ENCODE data around the gene NOTCH2. TPM values are rescaled to one million over a fixed set of nuclear protein-coding genes. Genes with fewer than 3 reads are reported as not detected.
"Not testable (repeated sequence)": the region's sequence is repeated elsewhere in the genome, so short reads cannot be mapped to it uniquely, and the experiment has no call there.

The NOTCH2 gene
- total RNA-seq, 1 experiment from 2014 or later, result 53.7 TPM

DNA sequence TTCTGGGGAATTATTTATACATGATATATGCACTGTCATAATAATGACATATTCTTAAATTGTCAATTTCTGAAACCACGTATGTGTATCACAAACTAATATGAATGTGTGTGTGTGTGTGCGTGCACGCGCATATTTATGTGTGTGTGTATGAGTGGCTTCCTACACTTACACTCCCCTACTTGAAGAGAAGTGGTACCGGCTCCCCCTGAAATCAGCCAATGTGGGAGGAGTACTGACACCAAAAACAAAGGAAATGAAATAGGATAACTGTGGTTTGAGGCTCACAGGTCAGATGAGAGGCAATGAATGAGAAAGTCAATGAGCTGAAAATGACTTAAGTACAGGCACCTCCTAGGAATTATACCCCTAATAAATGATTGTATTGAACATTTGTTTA, 42.8 kb upstream of the NOTCH2 start:
- H3K79me1 ChIP-seq (ENCODE audit: insufficient read depth, low read depth, low read length, poor library complexity, severe bottlenecking); H3K27ac ChIP-seq (ENCODE audit: insufficient read length, low read depth, low read length): not testable (repeated sequence)
- no CpG with 5 or more reads among the region's 5 CpGs for WGBS (ENCODE audit: extremely low coverage, insufficient read length, low lambda C conversion rate)

GRCh38 chr1:120111771-120112170, 42.3 kb upstream of the NOTCH2 start:
- not testable (repeated sequence) for H3K27ac Mint-ChIP-seq; H3K9me3 ChIP-seq (ENCODE audit: control insufficient read depth, low read depth, low read length); H3K9me3 Mint-ChIP-seq; H2AFZ ChIP-seq (ENCODE audit: low read length); H3K79me2 ChIP-seq (ENCODE audit: insufficient read depth, low read length); H2AK5ac ChIP-seq (ENCODE audit: insufficient read length, low read length); H3K79me1 ChIP-seq (ENCODE audit: insufficient read depth, low read depth, low read length, poor library complexity, severe bottlenecking); H2BK120ac ChIP-seq (ENCODE audit: low read depth, low read length, poor library complexity, severe bottlenecking); H3K4me2 ChIP-seq (ENCODE audit: insufficient read depth, insufficient read length, low read length); H4K20me1 ChIP-seq (ENCODE audit: control insufficient read depth, insufficient read depth, insufficient read length); H4K5ac ChIP-seq (ENCODE audit: insufficient read length, low read depth, low read length); H4K91ac ChIP-seq (ENCODE audit: insufficient read length, low read depth, low read length); H2BK20ac ChIP-seq (ENCODE audit: low read depth, low read length, poor library complexity, severe bottlenecking); H3K27me3 ChIP-seq (ENCODE audit: insufficient read depth, low read length); H3K4me1 ChIP-seq (ENCODE audit: insufficient read depth, low read length); H3K4ac ChIP-seq (ENCODE audit: low read depth, low read length); H3K27ac ChIP-seq (ENCODE audit: insufficient read length, low read depth, low read length); H3K18ac ChIP-seq (ENCODE audit: insufficient read length, low read depth, low read length); H2BK5ac ChIP-seq (ENCODE audit: insufficient read length, low read length); H3T11ph ChIP-seq (ENCODE audit: low read length); H2BK12ac ChIP-seq (ENCODE audit: insufficient read length, low read depth, low read length); H3K56ac ChIP-seq (ENCODE audit: insufficient read length, low read depth, low read length); H3K14ac ChIP-seq (ENCODE audit: insufficient read depth, low read length); H3K9ac ChIP-seq (ENCODE audit: extremely low read depth, insufficient read length, low read length); H2BK15ac ChIP-seq (ENCODE audit: low read depth, low read length); H3K4me3 Mint-ChIP-seq; H3K27me3 Mint-ChIP-seq (ENCODE audit: low read depth); H3K36me3 Mint-ChIP-seq (ENCODE audit: insufficient read depth in 1 of 3, low read depth in 3 of 3); H3K23ac ChIP-seq (ENCODE audit: insufficient read length, low read depth, low read length); H3K23me2 ChIP-seq (ENCODE audit: insufficient read length, low read depth, low read length, poor library complexity, severe bottlenecking); DNase-seq; H4K8ac ChIP-seq (replicated peaks; ENCODE audit: insufficient read length, low read depth, low read length); H3K4me1 Mint-ChIP-seq
- WGBS (ENCODE audit: extremely low coverage, insufficient read length, low lambda C conversion rate), result no CpG with 5 or more reads among the region's 3 CpGs

More for the DNA sequence above, 42.8 kb upstream of the NOTCH2 start:
- H2BK12ac ChIP-seq (ENCODE audit: insufficient read length, low read depth, low read length); H3K9me3 ChIP-seq (ENCODE audit: control insufficient read depth, low read depth, low read length); H3K56ac ChIP-seq (ENCODE audit: insufficient read length, low read depth, low read length); H3T11ph ChIP-seq (ENCODE audit: low read length); H3K4me3 Mint-ChIP-seq; H3K4me1 ChIP-seq (ENCODE audit: insufficient read depth, low read length); H2BK120ac ChIP-seq (ENCODE audit: low read depth, low read length, poor library complexity, severe bottlenecking); H3K9ac ChIP-seq (ENCODE audit: extremely low read depth, insufficient read length, low read length); H4K8ac ChIP-seq (replicated peaks; ENCODE audit: insufficient read length, low read depth, low read length); H3K4me2 ChIP-seq (ENCODE audit: insufficient read depth, insufficient read length, low read length); H2BK5ac ChIP-seq (ENCODE audit: insufficient read length, low read length); H3K27me3 Mint-ChIP-seq (ENCODE audit: low read depth); H3K14ac ChIP-seq (ENCODE audit: insufficient read depth, low read length); H3K9me3 Mint-ChIP-seq; DNase-seq; H4K91ac ChIP-seq (ENCODE audit: insufficient read length, low read depth, low read length); H3K4ac ChIP-seq (ENCODE audit: low read depth, low read length); H4K20me1 ChIP-seq (ENCODE audit: control insufficient read depth, insufficient read depth, insufficient read length); H3K79me2 ChIP-seq (ENCODE audit: insufficient read depth, low read length); H2AFZ ChIP-seq (ENCODE audit: low read length); H2AK5ac ChIP-seq (ENCODE audit: insufficient read length, low read length); H3K27ac Mint-ChIP-seq; H3K18ac ChIP-seq (ENCODE audit: insufficient read length, low read depth, low read length); H4K5ac ChIP-seq (ENCODE audit: insufficient read length, low read depth, low read length); H3K23me2 ChIP-seq (ENCODE audit: insufficient read length, low read depth, low read length, poor library complexity, severe bottlenecking); H3K27me3 ChIP-seq (ENCODE audit: insufficient read depth, low read length); H2BK20ac ChIP-seq (ENCODE audit: low read depth, low read length, poor library complexity, severe bottlenecking); H3K4me1 Mint-ChIP-seq; H2BK15ac ChIP-seq (ENCODE audit: low read depth, low read length); H3K36me3 Mint-ChIP-seq (ENCODE audit: insufficient read depth in 1 of 3, low read depth in 3 of 3); H3K23ac ChIP-seq (ENCODE audit: insufficient read length, low read depth, low read length): not testable (repeated sequence)
